Common myeloid progenitor, CD34-positive (primary cell): ENCODE measurements around the gene MSMP. TPM values are rescaled to one million over a fixed set of nuclear protein-coding genes. Genes with fewer than 3 reads are reported as not detected.

Experiments used
- CTCF ChIA-PET: fragments of 350-600 bp; sonication (Branson Sonifier 250); formaldehyde crosslinking; loops from one replicate; lab custom pipeline; 2021; ENCODE audit warnings: antibody characterized with exemption; lab: Charles Lee
- POLR2A ChIA-PET: fragments of 350-600 bp; sonication (Branson Sonifier 250); formaldehyde crosslinking; loops from one replicate; lab custom pipeline; 2021; ENCODE audit warnings: antibody characterized with exemption; lab: Charles Lee
- DNase-seq, 3 donors: peaks; one replicate each; pipeline versions ENCODE4 v3.0.0 to v3.0.0-alpha.2; 2013
- H3K27ac ChIP-seq, 2 experiments: 1 replicate in 1 of 2; 2 replicates in 1 of 2; pipeline ENCODE4 v1.7.0; 2013; ENCODE audit warnings: inconsistent platforms in 2 of 2, low read length in 2 of 2, mild to moderate bottlenecking in 2 of 2, low read depth in 1 of 2, moderate library complexity in 1 of 2; ENCODE audit not compliant: severe bottlenecking in 2 of 2, insufficient read depth in 1 of 2, poor library complexity in 1 of 2
- H3K27me3 ChIP-seq, 5 experiments: replicated peaks in 2 of 5; 1 replicate in 3 of 5; 2 replicates in 2 of 5; pipeline versions ENCODE4 v1.6.1 to v1.7.0; 2013; ENCODE audit warnings: low read length in 4 of 5, mild to moderate bottlenecking in 2 of 5, moderate library complexity in 2 of 5, inconsistent platforms in 1 of 5; ENCODE audit not compliant: insufficient read depth in 5 of 5, control insufficient read depth in 4 of 5
- H3K36me3 ChIP-seq, 4 experiments: 1 replicate in 2 of 4; 2 replicates in 2 of 4; pipeline versions ENCODE4 v1.6.1 to v1.7.0; 2013; ENCODE audit warnings: low read length in 3 of 4, control low read depth in 1 of 4, mild to moderate bottlenecking in 1 of 4; ENCODE audit not compliant: control insufficient read depth in 4 of 4, insufficient read depth in 4 of 4
- H3K4me1 ChIP-seq, 4 experiments: 1 replicate in 3 of 4; 2 replicates in 1 of 4; pipeline versions ENCODE4 v1.6.1 to v1.7.1; 2013; ENCODE audit warnings: low read length in 3 of 4, mild to moderate bottlenecking in 3 of 4, control low read depth in 1 of 4, inconsistent platforms in 1 of 4, moderate library complexity in 1 of 4; ENCODE audit not compliant: control insufficient read depth in 4 of 4, insufficient read depth in 4 of 4; ENCODE audit errors: control extremely low read depth in 1 of 4
- H3K4me3 ChIP-seq, 7 experiments: 1 replicate in 4 of 7; 2 replicates in 3 of 7; pipeline versions ENCODE4 v1.5.1 to v1.7.0; 2013; ENCODE audit warnings: mild to moderate bottlenecking in 7 of 7, low read length in 6 of 7, moderate library complexity in 6 of 7, inconsistent platforms in 2 of 7, low read depth in 2 of 7, control low read depth in 1 of 7; ENCODE audit not compliant: insufficient read depth in 4 of 7, control insufficient read depth in 1 of 7; ENCODE audit errors: extremely low read depth in 1 of 7
- H3K9me3 ChIP-seq, 5 experiments: 1 replicate in 4 of 5; 2 replicates in 1 of 5; pipeline versions ENCODE4 v1.6.1 to v1.7.1; 2013; ENCODE audit warnings: low read length in 4 of 5, mild to moderate bottlenecking in 2 of 5, inconsistent platforms in 1 of 5, low read depth in 1 of 5, moderate library complexity in 1 of 5; ENCODE audit not compliant: control insufficient read depth in 4 of 5, insufficient read depth in 2 of 5; ENCODE audit errors: control extremely low read depth in 1 of 5
- WGBS: methylation state at CpG from one replicate; pipeline ENCODE4 v1.1.5; 2013; ENCODE audit not compliant: insufficient coverage; 5-methylcytosine and 5-hydroxymethylcytosine counted together
- polyA plus RNA-seq: library from polyadenylated mRNA; unstranded; fragments of 120-200 nt; gene quantifications from one replicate; pipeline ENCODE4 v1.2.1, GENCODE V29; 2013

The MSMP gene
- 3.9 TPM for polyA plus RNA-seq

GRCh38 chr9:35754264-35754663 lies at the start of gene MSMP:
TSS of gene MSMP (minus strand) at chr9:35754276. CDS start at chr9:35754129, 147 bp downstream.
- peak within 1 kb of the TSS in 1 of 2 experiments; percentile 45 for H3K27ac ChIP-seq
- H3K4me3 ChIP-seq = no peak within 1 kb of the TSS

GRCh38 chr9:35801328-35802128 lies 47.5 kb upstream of the MSMP start:
- no peak overlapping the region for H3K27ac ChIP-seq
- peaks cover 0 to 9% (median 3%) of the 10 kb centered on the region in 4 experiments for H3K4me1 ChIP-seq
- ChIA-PET POLR2A (no interaction called here), CTCF (interaction anchor here (0.8 to 2.6 kb wide), 4 partner anchors 10 to 34 kb away, joined by 4 to 7 read pairs (median 5); partner anchors contain the start of gene SPAG8)
- peaks cover 3 to 36% (median 18%) of the 10 kb centered on the region in 4 experiments for H3K36me3 ChIP-seq
- no peak overlapping the region for H3K4me3 ChIP-seq
- 96% methylated on average over 13 of the region's 13 CpGs for WGBS
- H3K27me3 ChIP-seq = no peaks in the 10 kb centered on the region
- no peaks in the 10 kb centered on the region for H3K9me3 ChIP-seq
- DNase-seq = no peak

More at GRCh38 chr9:35754264-35754663, at the start of gene MSMP:
- Histone ChIP-seq H3K4me1 (peaks cover 17 to 54% (median 45%) of the 10 kb centered on the region in 4 experiments), H3K9me3 (no peaks in the 10 kb centered on the region), H3K27me3 (no peaks in the 10 kb centered on the region), H3K36me3 (peaks cover 2 to 43% (median 27%) of the 10 kb centered on the region in 4 experiments)
- no peak for DNase-seq
- POLR2A ChIA-PET = interaction anchor here (0.5 kb wide), 1 partner anchor 626 kb away, joined by 7 read pairs; no protein-coding TSS in a partner anchor
- WGBS = 90% methylated on average over 2 of the region's 3 CpGs
- CTCF ChIA-PET = interaction anchor here (1.1 to 6.4 kb wide), 12 partner anchors 9 to 58 kb away, joined by 3 to 41 read pairs (median 6); partner anchors contain the start of gene SPAG8

- no peak overlapping the region for H3K4me3 ChIP-seq
- peaks cover 0 to 27% (median 13%) of the 10 kb centered on the region in 4 experiments for H3K36me3 ChIP-seq
- DNase-seq = no peak
- 98% methylated on average over 6 of the region's 7 CpGs for WGBS
- H3K27ac ChIP-seq = no peak overlapping the region
- no peaks in the 10 kb centered on the region for H3K27me3 ChIP-seq
- peaks cover 0 to 9% (median 3%) of the 10 kb centered on the region in 4 experiments for H3K4me1 ChIP-seq
- CTCF ChIA-PET = interaction anchor here (1.0 to 2.6 kb wide), 3 partner anchors 11 to 25 kb away, joined by 4 to 7 read pairs (median 4); partner anchors contain the start of gene SPAG8
- POLR2A ChIA-PET = no interaction called here
- H3K9me3 ChIP-seq = no peaks in the 10 kb centered on the region
Measured at GRCh38 chr9:35800530-35800929, 46.5 kb upstream of the MSMP start.

GRCh38 chr9:35798658-35799374 lies 44.7 kb upstream of the MSMP start:
- ChIA-PET CTCF (interaction anchor here (1.3 to 4.7 kb wide), 6 partner anchors 9 to 27 kb away, joined by 3 to 24 read pairs (median 5); partner anchors contain the start of gene SPAG8), POLR2A (no interaction called here)
- Histone ChIP-seq H3K4me3 (no peak overlapping the region), H3K27me3 (no peaks in the 10 kb centered on the region), H3K4me1 (peaks cover 0 to 9% (median 3%) of the 10 kb centered on the region in 4 experiments), H3K9me3 (no peaks in the 10 kb centered on the region), H3K27ac (peak overlapping the region in 1 of 2 experiments; percentile 5), H3K36me3 (peaks cover 0 to 22% (median 12%) of the 10 kb centered on the region in 4 experiments)
- WGBS = 66% methylated on average over 3 of the region's 4 CpGs
- peak in 2 of 3 donors; percentile 49 to 66 for DNase-seq

- DNase-seq = no peak
- Histone ChIP-seq H3K27me3 (no peaks in the 10 kb centered on the region), H3K4me1 (peaks cover 0 to 9% (median 3%) of the 10 kb centered on the region in 4 experiments), H3K9me3 (no peaks in the 10 kb centered on the region), H3K36me3 (peaks cover under 1 to 23% (median 11%) of the 10 kb centered on the region in 4 experiments), H3K27ac (no peak overlapping the region), H3K4me3 (no peak overlapping the region)
- CTCF ChIA-PET = interaction anchor here (1.0 to 4.7 kb wide), 6 partner anchors 8 to 80 kb away, joined by 3 to 24 read pairs (median 5); partner anchors contain the start of genes CREB3, SPAG8 and TLN1
- POLR2A ChIA-PET = interaction anchor here (0.6 kb wide), 1 partner anchor 85 kb away, joined by 3 read pairs; no protein-coding TSS in a partner anchor
- 100% methylated on average over 2 of the region's 6 CpGs for WGBS
Measured at GRCh38 chr9:35797311-35798109, 43.4 kb upstream of the MSMP start.

- ChIA-PET CTCF (interaction anchor here (1.0 to 4.7 kb wide), 8 partner anchors 10 to 86 kb away, joined by 3 to 24 read pairs (median 4); no protein-coding TSS in a partner anchor), POLR2A (no interaction called here)
- H3K27me3 ChIP-seq = peaks cover 0 to 3% (median 0%) of the 10 kb centered on the region in 5 experiments
- H3K9me3 ChIP-seq = no peaks in the 10 kb centered on the region
- H3K36me3 ChIP-seq = peaks cover 0 to 13% (median 6%) of the 10 kb centered on the region in 4 experiments
- DNase-seq = no peak
- H3K4me1 ChIP-seq = peaks cover 0 to 11% (median 7%) of the 10 kb centered on the region in 4 experiments
- no peak overlapping the region for H3K4me3 ChIP-seq
- no peak overlapping the region for H3K27ac ChIP-seq
Measured at GRCh38 chr9:35795695-35796094, 41.6 kb upstream of the MSMP start.
